T-cell (primary cell): Measurements from ENCODE around the gene SYK. TPM values are rescaled to one million over a fixed set of nuclear protein-coding genes. Genes with fewer than 3 reads are reported as not detected.
A peak's percentile ranks its signal among the peaks of the same experiment; 100 is the strongest.
"Not testable (repeated sequence)": the region's sequence is repeated elsewhere in the genome, so short reads cannot be mapped to it uniquely, and the experiment has no call there.

Source experiments
- ATAC-seq, 4 experiments: fragments of 200-7000 bp in 3 of 4; fragments of 150-1000 bp in 1 of 4; cut with Tn5 transposase; replicated peaks in 1 of 4; 1 replicate in 3 of 4; 2 replicates in 1 of 4; pipeline ENCODE4 v1.10.0; 2021; ENCODE audit warnings: moderate library complexity in 3 of 4, mild to moderate bottlenecking in 2 of 4, moderate number of reproducible peaks in 1 of 4
- CTCF ChIA-PET, 2 donors: fragments of 300-600 bp; sonication (Branson Sonifier 250); formaldehyde crosslinking; loops; one replicate each; lab custom pipeline; 2022; ENCODE audit warnings: antibody characterized with exemption in 2 of 2; lab: Charles Lee
- POLR2A ChIA-PET, 2 donors: fragments of 300-600 bp; sonication (Branson Sonifier 250); formaldehyde crosslinking; loops; one replicate each; lab custom pipeline; 2022; ENCODE audit warnings: antibody characterized with exemption in 2 of 2; lab: Charles Lee
- DNase-seq, 35 experiments: peaks; one replicate each; pipeline versions ENCODE4 v3.0.0 to v3.0.0-alpha.2; 2013 to 2023
- H3K27ac ChIP-seq: one replicate; pipeline ENCODE4 v1.5.1; 2013; ENCODE audit warnings: low read length
- H3K27me3 ChIP-seq, 2 experiments: replicated peaks in 1 of 2; 1 replicate in 1 of 2; 2 replicates in 1 of 2; pipeline versions ENCODE4 v1.6.1 to v1.7.0; 2013; ENCODE audit warnings: low read length in 1 of 2, mixed read lengths in 1 of 2; ENCODE audit not compliant: control insufficient read depth in 2 of 2, insufficient read depth in 2 of 2; ENCODE audit errors: extremely low read depth in 1 of 2
- H3K36me3 ChIP-seq, 2 donors: 1 replicate in 1 of 2; 2 replicates in 1 of 2; pipeline versions ENCODE4 v1.6.1 to v1.7.0; 2013; ENCODE audit warnings: low read length in 1 of 2; ENCODE audit not compliant: control insufficient read depth in 2 of 2, insufficient read depth in 1 of 2; ENCODE audit errors: extremely low read depth in 1 of 2
- H3K4me1 ChIP-seq, 2 experiments: 1 replicate in 1 of 2; 2 replicates in 1 of 2; pipeline versions ENCODE4 v1.6.1 to v1.7.0; 2013; ENCODE audit warnings: low read length in 2 of 2, mixed read lengths in 1 of 2; ENCODE audit not compliant: insufficient read depth in 2 of 2, control insufficient read depth in 1 of 2; ENCODE audit errors: extremely low read depth in 1 of 2
- H3K4me3 ChIP-seq, 2 donors: 1 replicate in 1 of 2; 2 replicates in 1 of 2; pipeline versions ENCODE4 v1.5.1 to v1.7.0; 2013; ENCODE audit warnings: mild to moderate bottlenecking in 2 of 2, low read length in 1 of 2, moderate library complexity in 1 of 2; ENCODE audit not compliant: control insufficient read depth in 1 of 2; ENCODE audit errors: extremely low read depth in 1 of 2
- H3K9me3 ChIP-seq: 2 replicates; pipeline ENCODE4 v1.7.0; 2013
- H3K27ac Mint-ChIP-seq, 2 donors: one replicate each; pipeline ENCODE4 v1.8.0; 2020 to 2021; ENCODE audit warnings: mild to moderate bottlenecking in 2 of 2, mixed read lengths in 2 of 2
- H3K27me3 Mint-ChIP-seq, 2 donors: one replicate each; pipeline ENCODE4 v1.8.0; 2021 to 2022; ENCODE audit warnings: mixed read lengths in 2 of 2
- H3K36me3 Mint-ChIP-seq: one replicate; pipeline ENCODE4 v1.8.0; 2021; ENCODE audit warnings: mixed read lengths
- H3K4me1 Mint-ChIP-seq, 3 donors: one replicate each; pipeline ENCODE4 v1.8.0; 2020 to 2022; ENCODE audit warnings: mixed read lengths in 3 of 3, mild to moderate bottlenecking in 1 of 3
- H3K4me3 Mint-ChIP-seq, 3 donors: one replicate each; pipeline ENCODE4 v1.8.0; 2020 to 2022; ENCODE audit warnings: mild to moderate bottlenecking in 3 of 3, mixed read lengths in 3 of 3, moderate library complexity in 3 of 3
- H3K9me3 Mint-ChIP-seq, 3 donors: one replicate each; pipeline ENCODE4 v1.8.0; 2020 to 2022; ENCODE audit warnings: mixed read lengths in 3 of 3
- WGBS: methylation state at CpG from one replicate; pipeline ENCODE4 v1.1.5; 2013; ENCODE audit warnings: missing lambda C conversion rate; ENCODE audit not compliant: insufficient coverage; 5-methylcytosine and 5-hydroxymethylcytosine counted together
- total RNA-seq, 35 experiments: library from RNA in 6 of 35; stranded (reverse) in 6 of 35; fragments of 120-200 nt in 1 of 35; gene quantifications; one replicate each; pipeline versions ENCODE4 v1.2.1 to v1.2.4 and lab custom pipeline; 2013 to 2026

Gene SYK
- 10 to 100 TPM in 1 of 5 donors, 1 to 10 TPM in 4; 1.0 to 10.7 (median 3.9) TPM for total RNA-seq
- 4.0 TPM for total RNA-seq (2013)
- total RNA-seq (lab: John Stamatoyannopoulos, UW), result 0.21 to 54.1 (median 3.4) reads per million in 29 experiments

GRCh38 chr9:90801241-90801972 is at the start of gene SYK:
SYK (plus strand) TSS chr9:90801819; CDS start chr9:90843899, 42,080 bp downstream.
- H3K9me3 ChIP-seq, result no peaks in the 10 kb centered on the region
- ATAC-seq (peak; percentile 33 to 52 (median 40)), DNase-seq (peak in 7 of 35 experiments; percentile 3 to 44 (median 8))
- peak within 1 kb of the TSS; percentile 24 to 73 for H3K4me3 ChIP-seq
- Mint-ChIP-seq H3K4me3 (peak within 1 kb of the TSS; percentile 49 to 74 (median 66)), H3K27ac (no peak within 1 kb of the TSS), H3K36me3 (no peaks in the 10 kb centered on the region), H3K27me3 (peaks cover 63 to 69% of the 10 kb centered on the region in 2 donors), H3K4me1 (peaks cover 4 to 9% (median 7%) of the 10 kb centered on the region in 3 donors), H3K9me3 (no peaks in the 10 kb centered on the region)
- WGBS, result 4% methylated on average over 57 of the region's 64 CpGs
- H3K36me3 ChIP-seq, result no peaks in the 10 kb centered on the region
- ChIA-PET CTCF (no interaction called here), POLR2A (no interaction called here)
- H3K4me1 ChIP-seq, result peaks cover 0 to 6% of the 10 kb centered on the region in 2 experiments
- H3K27me3 ChIP-seq, result peaks cover 0 to 15% of the 10 kb centered on the region in 2 experiments
- no peak within 1 kb of the TSS for H3K27ac ChIP-seq

- POLR2A ChIA-PET, result not testable (repeated sequence)
- CTCF ChIA-PET, result interaction anchor here in 1 of 2 donors (1.0 kb wide), 1 partner anchor 1158 kb away, joined by 5 read pairs; no protein-coding TSS in a partner anchor
These were observed 45.9 kb upstream of the SYK start for GRCh38 chr9:90755514-90756371.

GRCh38 chr9:90760577-90760976 is 41.0 kb upstream of the SYK start:
- peaks cover 0 to 10% of the 10 kb centered on the region in 2 donors for H3K27me3 Mint-ChIP-seq
- POLR2A ChIA-PET, H3K4me1 ChIP-seq, H3K36me3 Mint-ChIP-seq, H3K9me3 ChIP-seq, H3K4me1 Mint-ChIP-seq, ATAC-seq, H3K27me3 ChIP-seq, DNase-seq, H3K27ac Mint-ChIP-seq, H3K4me3 Mint-ChIP-seq, H3K36me3 ChIP-seq, H3K9me3 Mint-ChIP-seq, CTCF ChIA-PET, H3K27ac ChIP-seq, H3K4me3 ChIP-seq: not testable (repeated sequence)
- 70% methylated on average over 8 of the region's 14 CpGs for WGBS

More at GRCh38 chr9:90755514-90756371, 45.9 kb upstream of the SYK start:
- not testable (repeated sequence) for H3K9me3 ChIP-seq, H3K27me3 ChIP-seq, H3K4me3 ChIP-seq, H3K36me3 ChIP-seq, H3K36me3 Mint-ChIP-seq, H3K4me1 ChIP-seq, H3K27ac Mint-ChIP-seq, H3K27ac ChIP-seq, H3K27me3 Mint-ChIP-seq, H3K4me1 Mint-ChIP-seq, ATAC-seq, H3K9me3 Mint-ChIP-seq, H3K4me3 Mint-ChIP-seq
- WGBS, result 49% methylated on average over 4 of the region's 13 CpGs
- peak in 34 of 35 experiments; percentile 5 to 60 (median 24) for DNase-seq

- Mint-ChIP-seq H3K36me3 (no peaks in the 10 kb centered on the region), H3K27ac (no peak overlapping the region), H3K4me1 (peaks cover 0 to 3% (median 0%) of the 10 kb centered on the region in 3 donors), H3K4me3 (no peak overlapping the region), H3K9me3 (peaks cover 3 to 11% (median 9%) of the 10 kb centered on the region in 3 donors), H3K27me3 (peaks cover 12 to 16% of the 10 kb centered on the region in 2 donors)
- ATAC-seq (no peak), DNase-seq (no peak)
- no peaks in the 10 kb centered on the region for H3K4me1 ChIP-seq
- CTCF ChIA-PET, result no interaction called here
- H3K9me3 ChIP-seq, result no peaks in the 10 kb centered on the region
- H3K27me3 ChIP-seq, result no peaks in the 10 kb centered on the region
- H3K36me3 ChIP-seq, result no peaks in the 10 kb centered on the region
- no peak overlapping the region for H3K27ac ChIP-seq
- H3K4me3 ChIP-seq, result no peak overlapping the region
- POLR2A ChIA-PET, result no interaction called here
These were observed 34.9 kb upstream of the SYK start for GRCh38 chr9:90766731-90767130.

GRCh38 chr9:90767523-90768100 is 34.0 kb upstream of the SYK start:
- no peak overlapping the region for H3K27ac Mint-ChIP-seq
- H3K4me1 Mint-ChIP-seq, result peaks cover 0 to 3% (median 0%) of the 10 kb centered on the region in 3 donors
- Histone ChIP-seq H3K27ac (no peak overlapping the region), H3K4me3 (no peak overlapping the region), H3K9me3 (no peaks in the 10 kb centered on the region), H3K27me3 (peaks cover 0 to 5% of the 10 kb centered on the region in 2 experiments), H3K4me1 (no peaks in the 10 kb centered on the region), H3K36me3 (no peaks in the 10 kb centered on the region)
- no CpG with 5 or more reads among the region's 1 CpG for WGBS
- DNase-seq (no peak), ATAC-seq (no peak)
- peaks cover 3 to 11% (median 9%) of the 10 kb centered on the region in 3 donors for H3K9me3 Mint-ChIP-seq
- no peaks in the 10 kb centered on the region for H3K36me3 Mint-ChIP-seq
- H3K4me3 Mint-ChIP-seq, result no peak overlapping the region
- ChIA-PET POLR2A (no interaction called here), CTCF (no interaction called here)
- peaks cover 13 to 16% of the 10 kb centered on the region in 2 donors for H3K27me3 Mint-ChIP-seq
